AG04450 (cell line): ENCODE results near the gene ACYP2. TPM values are rescaled to one million over a fixed set of nuclear protein-coding genes. Genes with fewer than 3 reads are reported as not detected.
"Not testable (repeated sequence)": the region's sequence is repeated elsewhere in the genome, so short reads cannot be mapped to it uniquely, and the experiment has no call there.

Source experiments
- CTCF ChIA-PET: fragments of 300-600, 350-600 bp; formaldehyde crosslinking; extraction: SDS; loops from one replicate; lab custom pipeline; 2022; ENCODE audit warnings: antibody characterized with exemption, inconsistent platforms; lab: Charles Lee
- POLR2A ChIA-PET: fragments of 350-600 bp; formaldehyde crosslinking; extraction: SDS; loops from one replicate; lab custom pipeline; 2021; ENCODE audit warnings: antibody characterized with exemption, inconsistent platforms; lab: Yijun Ruan, JAX
- DNase-seq: peaks from one replicate; pipeline ENCODE4 v3.0.0-alpha.2; 2011; ENCODE audit warnings: low read depth, low spot score
- H3K27ac ChIP-seq: one replicate; pipeline ENCODE4 v1.5.1; 2012; ENCODE audit warnings: low read depth, low read length, control low read depth
- H3K27me3 ChIP-seq: one replicate; pipeline ENCODE4 v1.6.0; 2012; ENCODE audit warnings: low read length; ENCODE audit not compliant: control insufficient read depth, insufficient read depth
- H3K4me3 ChIP-seq: 2 replicates; pipeline ENCODE4 v1.5.1; 2011; ENCODE audit warnings: mild to moderate bottlenecking, low read depth, low read length, control low read depth
- H3K9me3 ChIP-seq: 2 replicates; pipeline ENCODE4 v1.5.1; 2012; ENCODE audit warnings: low read length; ENCODE audit not compliant: control insufficient read depth, insufficient read depth
- CTCF ChIP-seq: IDR thresholded peaks from 2 replicates; pipeline ENCODE4 v1.5.1; 2011; ENCODE audit warnings: low read depth, low read length, control low read depth, inconsistent platforms
- polyA plus RNA-seq: library from polyadenylated mRNA; depleted of rRNA; stranded (reverse); fragments of >200 nt; gene quantifications from 2 replicates; pipeline ENCODE4 v1.2.3, GENCODE V29; 2011

ACYP2 gene
- polyA plus RNA-seq, 1 experiment: 8.1 TPM

GRCh38 chr2:54088191-54088634 lies 27.2 kb upstream of the ACYP2 start:
- Histone ChIP-seq H3K4me3 (no peak overlapping the region), H3K27ac (no peak overlapping the region), H3K27me3 (no peaks in the 10 kb centered on the region), H3K9me3 (no peaks in the 10 kb centered on the region)
- TF ChIP-seq CTCF: no peak
- DNase-seq: no peak
- POLR2A ChIA-PET: no interaction called here
- CTCF ChIA-PET: interaction anchor here (1.0 kb wide), 1 partner anchor 750 kb away, joined by 4 read pairs; no protein-coding TSS in a partner anchor

- H3K4me3 ChIP-seq: no peak overlapping the region
- DNase-seq: no peak
- H3K27ac ChIP-seq: no peak overlapping the region
- CTCF ChIA-PET: interaction anchor here (1.0 kb wide), 1 partner anchor 750 kb away, joined by 4 read pairs; no protein-coding TSS in a partner anchor
- no peaks in the 10 kb centered on the region for H3K27me3 ChIP-seq
- no peak for TF ChIP-seq CTCF
- POLR2A ChIA-PET: no interaction called here
- no peaks in the 10 kb centered on the region for H3K9me3 ChIP-seq
These were observed 26.7 kb upstream of the ACYP2 start for GRCh38 chr2:54088719-54089118.

GRCh38 chr2:54090521-54091117 lies 24.8 kb upstream of the ACYP2 start:
- no peaks in the 10 kb centered on the region for H3K9me3 ChIP-seq
- ChIA-PET CTCF (no interaction called here), POLR2A (no interaction called here)
- DNase-seq: no peak
- H3K27ac ChIP-seq: no peak overlapping the region
- no peak overlapping the region for H3K4me3 ChIP-seq
- no peaks in the 10 kb centered on the region for H3K27me3 ChIP-seq
- TF ChIP-seq CTCF: no peak

- no peak for DNase-seq
- H3K9me3 ChIP-seq: no peaks in the 10 kb centered on the region
- no peaks in the 10 kb centered on the region for H3K27me3 ChIP-seq
- ChIA-PET CTCF (interaction anchor here (1.5 kb wide), 1 partner anchor 14 kb away, joined by 8 read pairs; no protein-coding TSS in a partner anchor), POLR2A (no interaction called here)
- H3K4me3 ChIP-seq: no peak overlapping the region
- no peak for TF ChIP-seq CTCF
- H3K27ac ChIP-seq: no peak overlapping the region
These were observed 22.5 kb upstream of the ACYP2 start for GRCh38 chr2:54092940-54093339.

GRCh38 chr2:54095406-54095805 lies 20.0 kb upstream of the ACYP2 start:
- CTCF ChIA-PET, H3K27me3 ChIP-seq, H3K9me3 ChIP-seq, DNase-seq, POLR2A ChIA-PET, H3K4me3 ChIP-seq, H3K27ac ChIP-seq: not testable (repeated sequence)

- H3K9me3 ChIP-seq, H3K4me3 ChIP-seq, DNase-seq, H3K27me3 ChIP-seq, CTCF ChIA-PET, POLR2A ChIA-PET, H3K27ac ChIP-seq: not testable (repeated sequence)
These were observed 19.3 kb upstream of the ACYP2 start for GRCh38 chr2:54096141-54096540.
